SK-N-SH (cell line): Measurements from ENCODE around the gene SAMD4A. TPM values are rescaled to one million over a fixed set of nuclear protein-coding genes. Genes with fewer than 3 reads are reported as not detected.

Source experiments
- CTCF ChIA-PET: fragments of 300-600, 350-600 bp; formaldehyde crosslinking; extraction: SDS; loops from one replicate; lab custom pipeline; 2021; lab: Yijun Ruan, JAX
- POLR2A ChIA-PET: fragments of 350-600 bp; sonication (Branson Sonifier 250); formaldehyde crosslinking; extraction: SDS; loops from one replicate; lab custom pipeline; 2020; ENCODE audit warnings: antibody characterized with exemption, inconsistent platforms; lab: Yijun Ruan, JAX
- DNase-seq: peaks from one replicate; pipeline ENCODE4 v3.0.0; 2012
- H2AFZ ChIP-seq: fragments of 200-600 bp; sonication (generic); 2 replicates; pipeline ENCODE4 v1.8.1; 2016; ENCODE audit warnings: antibody characterized with exemption, mild to moderate bottlenecking, low read depth
- H3F3A ChIP-seq: fragments of 200-600 bp; sonication (generic); replicated peaks from 2 replicates; pipeline ENCODE3; 2016; ENCODE audit warnings: antibody characterized with exemption, mild to moderate bottlenecking; ENCODE audit not compliant: insufficient read depth
- H3K27ac ChIP-seq, 2 experiments: fragments of 200-500 bp in 1 of 2; fragments of 200-600 bp in 1 of 2; sonication (Bioruptor generic) in 1 of 2; sonication (generic), shearing (Covaris generic) in 1 of 2; 2 replicates each; pipeline versions ENCODE4 v1.5.1 to v1.6.1; 2014 to 2016; ENCODE audit warnings: low read depth in 2 of 2, inconsistent platforms in 1 of 2, low read length in 1 of 2, mild to moderate bottlenecking in 1 of 2, mixed read lengths in 1 of 2
- H3K27me3 ChIP-seq: fragments of 200-600 bp; sonication (generic), shearing (Covaris generic); 2 replicates; pipeline ENCODE4 v1.6.1; 2016; ENCODE audit warnings: mixed run types; ENCODE audit not compliant: insufficient read depth
- H3K36me3 ChIP-seq, 2 experiments: fragments of 200-500 bp in 1 of 2; fragments of 200-600 bp in 1 of 2; sonication (Bioruptor generic) in 1 of 2; sonication (generic) in 1 of 2; replicated peaks in 1 of 2; 2 replicates each; pipeline versions ENCODE3 to v1.5.1; 2014 to 2016; ENCODE audit warnings: low read length in 1 of 2, mild to moderate bottlenecking in 1 of 2; ENCODE audit not compliant: insufficient read depth in 2 of 2, control insufficient read depth in 1 of 2
- H3K4me1 ChIP-seq, 2 experiments: fragments of 200-500 bp in 1 of 2; fragments of 200-600 bp in 1 of 2; sonication (Bioruptor generic) in 1 of 2; sonication (generic), shearing (Covaris generic) in 1 of 2; 2 replicates each; pipeline versions ENCODE4 v1.5.1 to v1.6.1; 2014 to 2016; ENCODE audit warnings: low read depth in 1 of 2, low read length in 1 of 2, mixed run types in 1 of 2; ENCODE audit not compliant: insufficient read depth in 2 of 2, control insufficient read depth in 1 of 2
- H3K4me2 ChIP-seq: fragments of 200-600 bp; sonication (generic), shearing (Covaris generic); 2 replicates; pipeline ENCODE4 v1.6.1; 2017; ENCODE audit warnings: mixed run types
- H3K4me3 ChIP-seq, 2 experiments: fragments of 200-500 bp in 1 of 2; fragments of 200-600 bp in 1 of 2; sonication (Bioruptor generic) in 1 of 2; sonication (generic), shearing (Covaris generic) in 1 of 2; 2 replicates each; pipeline versions ENCODE4 v1.5.1 to v1.8.1; 2014 to 2016; ENCODE audit warnings: low read depth in 2 of 2, inconsistent platforms in 1 of 2, low read length in 1 of 2, mild to moderate bottlenecking in 1 of 2, mixed read lengths in 1 of 2, moderate library complexity in 1 of 2
- H3K79me2 ChIP-seq: fragments of 200-600 bp; sonication (generic); 2 replicates; pipeline ENCODE4 v1.8.1; 2017; ENCODE audit warnings: mild to moderate bottlenecking; ENCODE audit not compliant: insufficient read depth
- H3K9ac ChIP-seq: fragments of 200-600 bp; sonication (generic); 2 replicates; pipeline ENCODE4 v1.6.1; 2017; ENCODE audit warnings: mixed run types
- H3K9me2 ChIP-seq: fragments of 200-600 bp; sonication (generic); 2 replicates; pipeline ENCODE4 v1.6.1; 2017; ENCODE audit warnings: mixed run types
- H3K9me3 ChIP-seq: fragments of 200-600 bp; sonication (generic); 2 replicates; pipeline ENCODE4 v1.6.1; 2017; ENCODE audit warnings: mixed run types, mild to moderate bottlenecking, moderate library complexity
- H4K20me1 ChIP-seq: fragments of 200-600 bp; sonication (generic); 2 replicates; pipeline ENCODE4 v1.6.1; 2017; ENCODE audit warnings: mild to moderate bottlenecking, mixed run types; ENCODE audit not compliant: insufficient read depth
- EP300 ChIP-seq, 2 experiments: IDR thresholded peaks; 2 replicates each; pipeline versions ENCODE4 v1.4.0 to v1.6.1; 2012; ENCODE audit warnings: borderline replicate concordance in 1 of 2, low read depth in 1 of 2, low read length in 1 of 2
- EZH2phosphoT487 ChIP-seq: fragments of 200-600 bp; sonication (generic); IDR thresholded peaks from 2 replicates; pipeline ENCODE4 v1.6.1; 2017; ENCODE audit warnings: low read depth, mixed run types, mild to moderate bottlenecking, antibody characterized with exemption, moderate library complexity, borderline replicate concordance
- FOXJ3 ChIP-seq: sonication (generic); formaldehyde crosslinking; IDR thresholded peaks from 2 replicates; pipeline ENCODE4 v1.5.1; 2020; ENCODE audit warnings: mild to moderate bottlenecking, missing genetic modification reagents
- GABPA ChIP-seq: IDR thresholded peaks from 2 replicates; pipeline ENCODE4 v1.4.0; 2012; ENCODE audit warnings: low read depth, mild to moderate bottlenecking
- NFIC ChIP-seq: IDR thresholded peaks from 2 replicates; pipeline ENCODE4 v1.4.0; 2012; ENCODE audit warnings: borderline replicate concordance
- POLR2AphosphoS5 ChIP-seq: IDR thresholded peaks from 2 replicates; pipeline ENCODE4 v1.6.1; 2012; ENCODE audit warnings: low read depth, low read length
- RCOR1 ChIP-seq: fragments of 150-350 bp; IDR thresholded peaks from 2 replicates; pipeline ENCODE4 v1.6.1; 2017; ENCODE audit warnings: antibody characterized with exemption, low read length
- TAF1 ChIP-seq: IDR thresholded peaks from 2 replicates; pipeline ENCODE4 v1.6.1; 2012; ENCODE audit warnings: low read depth, mild to moderate bottlenecking, low read length, moderate library complexity, borderline replicate concordance
- TEAD4 ChIP-seq: IDR thresholded peaks from 2 replicates; pipeline ENCODE4 v1.4.0; 2012; ENCODE audit warnings: mild to moderate bottlenecking, borderline replicate concordance; ENCODE audit not compliant: insufficient read depth
- WGBS: methylation state at CpG from one replicate; pipeline ENCODE4 v1.1.6; 2017; ENCODE audit warnings: low lambda C conversion rate; 5-methylcytosine and 5-hydroxymethylcytosine counted together
- polyA plus RNA-seq, 3 experiments: library from polyadenylated mRNA; depleted of rRNA; stranded (reverse); fragments of >200 nt; gene quantifications; 2 replicates each; pipeline ENCODE4 v1.2.3, GENCODE V29; 2012
- TF ChIP-seq, protein P1 (sequence below): fragments of 200-600 bp; sonication (generic); IDR thresholded peaks from 2 replicates; pipeline ENCODE4 v1.6.1; 2017; ENCODE audit warnings: antibody characterized with exemption, mild to moderate bottlenecking, moderate library complexity
- TF ChIP-seq, protein P2 (sequence below): IDR thresholded peaks from 2 replicates; pipeline ENCODE4 v1.6.1; 2012; ENCODE audit warnings: mild to moderate bottlenecking, low read depth, low read length, moderate library complexity
- TF ChIP-seq, protein P3 (sequence below): IDR thresholded peaks from 2 replicates; pipeline ENCODE4 v1.4.0; 2012; ENCODE audit warnings: low read depth, borderline replicate concordance
- TF ChIP-seq, protein P4 (sequence below): IDR thresholded peaks from 2 replicates; pipeline ENCODE4 v1.4.0; 2012; ENCODE audit warnings: low read depth, borderline replicate concordance
- TF ChIP-seq, protein P5 (sequence below): fragments of 150-350 bp; IDR thresholded peaks from 2 replicates; pipeline ENCODE4 v1.6.1; 2017; ENCODE audit warnings: antibody characterized with exemption, low read length, low read depth, borderline replicate concordance

The SAMD4A gene
- polyA plus RNA-seq, 1 of the 3 experiments (the other 2 are of a cell fraction) = 5.0 TPM

DNA sequence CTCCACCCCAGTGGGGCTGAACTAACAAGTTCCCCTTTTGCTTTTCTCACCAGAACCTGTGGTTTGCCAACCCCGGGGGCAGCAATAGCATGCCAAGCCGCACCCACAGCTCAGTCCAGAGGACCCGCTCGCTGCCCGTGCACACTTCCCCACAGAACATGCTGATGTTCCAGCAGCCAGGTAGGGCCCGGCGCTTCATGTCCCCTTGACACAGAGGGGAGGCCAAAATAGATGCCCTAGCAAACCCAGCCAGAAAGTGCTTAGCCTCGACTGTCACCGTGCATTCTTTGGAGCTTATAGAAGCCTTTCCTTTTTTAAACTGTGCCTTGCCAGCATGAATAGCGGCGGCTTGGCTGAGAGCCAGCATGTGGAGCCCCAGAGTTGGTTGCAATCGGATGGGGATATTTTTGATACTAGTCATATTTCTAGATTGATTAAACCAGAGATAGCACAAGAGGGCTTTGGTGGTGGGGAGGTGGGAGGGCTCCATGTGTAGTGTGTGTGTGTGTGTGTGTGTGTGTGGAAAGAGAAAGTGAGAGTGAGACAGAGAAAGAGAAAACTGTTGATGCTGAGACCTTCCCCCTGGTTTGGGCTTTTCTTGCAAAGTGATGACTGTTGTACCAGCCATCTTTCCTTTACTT is 209.6 kb downstream of the SAMD4A start (continued):
- TF ChIP-seq, protein P1, sequence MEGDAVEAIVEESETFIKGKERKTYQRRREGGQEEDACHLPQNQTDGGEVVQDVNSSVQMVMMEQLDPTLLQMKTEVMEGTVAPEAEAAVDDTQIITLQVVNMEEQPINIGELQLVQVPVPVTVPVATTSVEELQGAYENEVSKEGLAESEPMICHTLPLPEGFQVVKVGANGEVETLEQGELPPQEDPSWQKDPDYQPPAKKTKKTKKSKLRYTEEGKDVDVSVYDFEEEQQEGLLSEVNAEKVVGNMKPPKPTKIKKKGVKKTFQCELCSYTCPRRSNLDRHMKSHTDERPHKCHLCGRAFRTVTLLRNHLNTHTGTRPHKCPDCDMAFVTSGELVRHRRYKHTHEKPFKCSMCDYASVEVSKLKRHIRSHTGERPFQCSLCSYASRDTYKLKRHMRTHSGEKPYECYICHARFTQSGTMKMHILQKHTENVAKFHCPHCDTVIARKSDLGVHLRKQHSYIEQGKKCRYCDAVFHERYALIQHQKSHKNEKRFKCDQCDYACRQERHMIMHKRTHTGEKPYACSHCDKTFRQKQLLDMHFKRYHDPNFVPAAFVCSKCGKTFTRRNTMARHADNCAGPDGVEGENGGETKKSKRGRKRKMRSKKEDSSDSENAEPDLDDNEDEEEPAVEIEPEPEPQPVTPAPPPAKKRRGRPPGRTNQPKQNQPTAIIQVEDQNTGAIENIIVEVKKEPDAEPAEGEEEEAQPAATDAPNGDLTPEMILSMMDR = no peak
- TF ChIP-seq TEAD4 = peak; percentile 93
- TF ChIP-seq, protein P2, sequence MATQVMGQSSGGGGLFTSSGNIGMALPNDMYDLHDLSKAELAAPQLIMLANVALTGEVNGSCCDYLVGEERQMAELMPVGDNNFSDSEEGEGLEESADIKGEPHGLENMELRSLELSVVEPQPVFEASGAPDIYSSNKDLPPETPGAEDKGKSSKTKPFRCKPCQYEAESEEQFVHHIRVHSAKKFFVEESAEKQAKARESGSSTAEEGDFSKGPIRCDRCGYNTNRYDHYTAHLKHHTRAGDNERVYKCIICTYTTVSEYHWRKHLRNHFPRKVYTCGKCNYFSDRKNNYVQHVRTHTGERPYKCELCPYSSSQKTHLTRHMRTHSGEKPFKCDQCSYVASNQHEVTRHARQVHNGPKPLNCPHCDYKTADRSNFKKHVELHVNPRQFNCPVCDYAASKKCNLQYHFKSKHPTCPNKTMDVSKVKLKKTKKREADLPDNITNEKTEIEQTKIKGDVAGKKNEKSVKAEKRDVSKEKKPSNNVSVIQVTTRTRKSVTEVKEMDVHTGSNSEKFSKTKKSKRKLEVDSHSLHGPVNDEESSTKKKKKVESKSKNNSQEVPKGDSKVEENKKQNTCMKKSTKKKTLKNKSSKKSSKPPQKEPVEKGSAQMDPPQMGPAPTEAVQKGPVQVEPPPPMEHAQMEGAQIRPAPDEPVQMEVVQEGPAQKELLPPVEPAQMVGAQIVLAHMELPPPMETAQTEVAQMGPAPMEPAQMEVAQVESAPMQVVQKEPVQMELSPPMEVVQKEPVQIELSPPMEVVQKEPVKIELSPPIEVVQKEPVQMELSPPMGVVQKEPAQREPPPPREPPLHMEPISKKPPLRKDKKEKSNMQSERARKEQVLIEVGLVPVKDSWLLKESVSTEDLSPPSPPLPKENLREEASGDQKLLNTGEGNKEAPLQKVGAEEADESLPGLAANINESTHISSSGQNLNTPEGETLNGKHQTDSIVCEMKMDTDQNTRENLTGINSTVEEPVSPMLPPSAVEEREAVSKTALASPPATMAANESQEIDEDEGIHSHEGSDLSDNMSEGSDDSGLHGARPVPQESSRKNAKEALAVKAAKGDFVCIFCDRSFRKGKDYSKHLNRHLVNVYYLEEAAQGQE = no peak
- TF ChIP-seq, protein P3, sequence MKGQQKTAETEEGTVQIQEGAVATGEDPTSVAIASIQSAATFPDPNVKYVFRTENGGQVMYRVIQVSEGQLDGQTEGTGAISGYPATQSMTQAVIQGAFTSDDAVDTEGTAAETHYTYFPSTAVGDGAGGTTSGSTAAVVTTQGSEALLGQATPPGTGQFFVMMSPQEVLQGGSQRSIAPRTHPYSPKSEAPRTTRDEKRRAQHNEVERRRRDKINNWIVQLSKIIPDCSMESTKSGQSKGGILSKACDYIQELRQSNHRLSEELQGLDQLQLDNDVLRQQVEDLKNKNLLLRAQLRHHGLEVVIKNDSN = no peak
- TF ChIP-seq RCOR1 = no peak

DNA sequence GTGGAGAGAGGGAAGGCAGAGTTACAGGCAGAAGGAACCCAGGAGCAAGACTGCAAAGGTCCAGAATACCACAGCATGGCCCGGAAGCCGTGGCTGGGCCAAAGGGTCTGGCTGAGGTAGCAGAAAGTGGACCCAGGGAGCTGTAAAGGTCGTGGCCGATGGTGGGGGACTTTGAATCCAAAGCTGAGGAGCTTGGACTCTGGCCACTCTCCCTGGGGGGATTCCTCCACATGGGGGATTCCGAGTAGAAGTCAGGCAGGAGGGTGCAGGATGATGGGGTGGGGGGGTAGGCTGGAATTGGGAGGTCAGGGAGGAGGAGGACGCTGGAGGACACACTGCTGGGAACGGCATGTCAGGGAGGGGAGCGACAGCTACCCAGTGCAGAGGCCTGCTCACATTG is 210.5 kb downstream of the SAMD4A start:
- H3K9me2 ChIP-seq = no peaks in the 10 kb centered on the region
- ChIA-PET POLR2A (no interaction called here), CTCF (interaction anchor here (1.4 to 6.2 kb wide), 3 partner anchors 9 to 211 kb away, joined by 3 to 171 read pairs (median 89); partner anchors contain the start of gene SAMD4A)
- no peak overlapping the region for H3K9ac ChIP-seq
- peaks cover 26% of the 10 kb centered on the region for H3F3A ChIP-seq
- H2AFZ ChIP-seq = no peak overlapping the region
- peaks cover 21 to 36% of the 10 kb centered on the region in 2 experiments for H3K36me3 ChIP-seq
- WGBS = 81% methylated on average over 8 of the region's 8 CpGs
- no peaks in the 10 kb centered on the region; the same call in 1 of the 2 replicates for H4K20me1 ChIP-seq
- H3K79me2 ChIP-seq = peaks cover 11% of the 10 kb centered on the region; the same call in 1 of the 2 replicates
- peak overlapping the region; percentile 73; the same call in 1 of the 2 replicates for H3K4me2 ChIP-seq
- H3K4me3 ChIP-seq = no peak overlapping the region
- no peaks in the 10 kb centered on the region for H3K27me3 ChIP-seq
- no peak for DNase-seq
- H3K9me3 ChIP-seq = no peaks in the 10 kb centered on the region
- peaks cover 17 to 44% of the 10 kb centered on the region in 2 experiments for H3K4me1 ChIP-seq
- H3K27ac ChIP-seq = peak overlapping the region in 1 of 2 experiments; percentile 77; a peak in 2 of 4 replicates
- TF ChIP-seq, protein P4, sequence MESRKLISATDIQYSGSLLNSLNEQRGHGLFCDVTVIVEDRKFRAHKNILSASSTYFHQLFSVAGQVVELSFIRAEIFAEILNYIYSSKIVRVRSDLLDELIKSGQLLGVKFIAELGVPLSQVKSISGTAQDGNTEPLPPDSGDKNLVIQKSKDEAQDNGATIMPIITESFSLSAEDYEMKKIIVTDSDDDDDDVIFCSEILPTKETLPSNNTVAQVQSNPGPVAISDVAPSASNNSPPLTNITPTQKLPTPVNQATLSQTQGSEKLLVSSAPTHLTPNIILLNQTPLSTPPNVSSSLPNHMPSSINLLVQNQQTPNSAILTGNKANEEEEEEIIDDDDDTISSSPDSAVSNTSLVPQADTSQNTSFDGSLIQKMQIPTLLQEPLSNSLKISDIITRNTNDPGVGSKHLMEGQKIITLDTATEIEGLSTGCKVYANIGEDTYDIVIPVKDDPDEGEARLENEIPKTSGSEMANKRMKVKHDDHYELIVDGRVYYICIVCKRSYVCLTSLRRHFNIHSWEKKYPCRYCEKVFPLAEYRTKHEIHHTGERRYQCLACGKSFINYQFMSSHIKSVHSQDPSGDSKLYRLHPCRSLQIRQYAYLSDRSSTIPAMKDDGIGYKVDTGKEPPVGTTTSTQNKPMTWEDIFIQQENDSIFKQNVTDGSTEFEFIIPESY = no peak
- TF ChIP-seq POLR2AphosphoS5 (no peak), TAF1 (no peak), EP300 (IDR thresholded peaks at IDR 0.05; ENCODE audit: borderline replicate concordance in 1 of 2, low read depth in 1 of 2, low read length in 1 of 2) (no peak), EZH2phosphoT487 (no peak), NFIC (no peak), GABPA (no peak), FOXJ3 (CRISPR knock-in tag) (no peak)
- TF ChIP-seq, protein P5, sequence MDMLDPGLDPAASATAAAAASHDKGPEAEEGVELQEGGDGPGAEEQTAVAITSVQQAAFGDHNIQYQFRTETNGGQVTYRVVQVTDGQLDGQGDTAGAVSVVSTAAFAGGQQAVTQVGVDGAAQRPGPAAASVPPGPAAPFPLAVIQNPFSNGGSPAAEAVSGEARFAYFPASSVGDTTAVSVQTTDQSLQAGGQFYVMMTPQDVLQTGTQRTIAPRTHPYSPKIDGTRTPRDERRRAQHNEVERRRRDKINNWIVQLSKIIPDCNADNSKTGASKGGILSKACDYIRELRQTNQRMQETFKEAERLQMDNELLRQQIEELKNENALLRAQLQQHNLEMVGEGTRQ = no peak
- TF ChIP-seq, protein P2 = no peak
